Kidney (tissue), 14 donors: ENCODE data around the gene TCHP. TPM values are rescaled to one million over a fixed set of nuclear protein-coding genes. Genes with fewer than 3 reads are reported as not detected.

ENCODE experiments used
- DNase-seq, 5 donors: peaks; one replicate each; pipeline ENCODE4 v3.0.0-alpha.2; 2013 to 2020
- FAIRE-seq: peaks from 2 replicates; lab custom pipeline; 2012; peaks lifted over from hg19 to GRCh38; lab: Jason Lieb, UNC
- H3K27ac ChIP-seq, 2 donors: one replicate each; pipeline ENCODE4 v1.7.0; 2013; ENCODE audit warnings: low read depth in 2 of 2, low read length in 2 of 2, inconsistent platforms in 1 of 2
- H3K27me3 ChIP-seq: one replicate; pipeline ENCODE4 v1.7.1; 2013; ENCODE audit warnings: low read length, inconsistent platforms; ENCODE audit not compliant: control insufficient read depth, insufficient read depth
- H3K36me3 ChIP-seq, 3 donors: one replicate each; pipeline versions ENCODE4 v1.7.0 to v1.7.1; 2013; ENCODE audit warnings: low read length in 3 of 3, control low read depth in 1 of 3, inconsistent platforms in 1 of 3; ENCODE audit not compliant: insufficient read depth in 3 of 3, control insufficient read depth in 2 of 3
- H3K4me1 ChIP-seq, 3 donors: one replicate each; pipeline versions ENCODE4 v1.7.0 to v1.7.1; 2013; ENCODE audit warnings: low read length in 3 of 3, inconsistent platforms in 1 of 3, low read depth in 1 of 3; ENCODE audit not compliant: control insufficient read depth in 2 of 3, insufficient read depth in 2 of 3
- H3K4me3 ChIP-seq, 3 donors: one replicate each; pipeline versions ENCODE4 v1.7.0 to v1.8.1; 2013; ENCODE audit warnings: low read length in 3 of 3, control low read depth in 1 of 3, inconsistent platforms in 1 of 3
- H3K9ac ChIP-seq, 3 donors: one replicate each; pipeline versions ENCODE4 v1.7.0 to v1.7.1; 2013; ENCODE audit warnings: low read length in 3 of 3, control low read depth in 1 of 3, inconsistent platforms in 1 of 3
- H3K9me3 ChIP-seq, 3 donors: one replicate each; pipeline versions ENCODE4 v1.7.0 to v1.7.1; 2013; ENCODE audit warnings: low read length in 3 of 3, control low read depth in 1 of 3, inconsistent platforms in 1 of 3; ENCODE audit not compliant: control insufficient read depth in 2 of 3, insufficient read depth in 1 of 3
- CTCF ChIP-seq: IDR thresholded peaks from 3 replicates; pipeline ENCODE4 v1.5.1; 2012; ENCODE audit warnings: mild to moderate bottlenecking, moderate library complexity, borderline replicate concordance; ENCODE audit not compliant: insufficient read depth; ENCODE audit errors: extremely low read depth
- intact Hi-C: fragments of 100-400 bp; cut with DNase I; formaldehyde crosslinking; loops from one replicate; pipeline ENCODE4 v1.11.1; 2022
- polyA plus RNA-seq: library from polyadenylated mRNA; stranded (reverse); fragments of 350-450 nt; fragmentation: Illumina TruSeq; extraction: RNeasy Lipid Tissue Mini Kit (QIAGEN cat#74804); gene quantifications from one replicate; pipeline ENCODE4 v1.2.3, GENCODE V29; 2014; ENCODE audit warnings: low read depth, low replicate concordance; ENCODE audit not compliant: insufficient read depth
- total RNA-seq: library from RNA; stranded (reverse); fragmentation: NEBNext Ultra II Directional; extraction: Animal tissue kit (Norgen Biotek cat#: 25700); gene quantifications from one replicate; pipeline ENCODE4 v1.2.1, GENCODE V29; 2021
- donor health status: control.
- donor health status: control.
- donor health status: control.
- donor health status: control.
- donor health status: control.
- donor health status: DM: yes; HTN: yes; CAD: no.
- donor health status: Normal renal cell carcinoma (clear cell type).

Gene TCHP
- total and polyA plus RNA-seq, 2 donors from 2014 or later: 6.0 to 16.2 TPM

DNA sequence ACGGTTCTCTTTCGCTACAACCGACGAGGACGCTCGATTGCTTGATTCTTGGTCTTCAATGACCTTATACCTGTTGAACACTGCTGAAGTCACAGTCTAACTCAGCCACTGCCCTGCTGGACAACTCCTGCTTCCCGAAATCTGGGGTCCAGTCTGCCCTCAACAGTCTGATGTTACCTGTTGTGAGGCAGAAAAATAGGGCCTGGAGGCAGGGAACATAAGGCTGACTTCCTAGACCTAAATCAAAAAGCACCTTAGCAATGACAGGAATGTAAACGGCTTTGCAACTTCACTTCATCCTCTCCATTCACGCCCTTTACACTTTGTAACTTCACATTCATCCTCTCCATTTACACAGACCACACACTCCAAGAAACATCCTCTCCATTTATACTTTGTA, 19.1 kb upstream of the TCHP start:
- Histone ChIP-seq H3K4me3 (peak overlapping the region; percentile 58 to 73 (median 72)), H3K9me3 (no peaks in the 10 kb centered on the region), H3K4me1 (peaks cover 0 to 16% (median 13%) of the 10 kb centered on the region in 3 donors), H3K27me3 (no peaks in the 10 kb centered on the region), H3K36me3 (no peaks in the 10 kb centered on the region), H3K27ac (no peak overlapping the region), H3K9ac (peak overlapping the region; percentile 44 to 80 (median 76))
- FAIRE-seq: no peak
- intact Hi-C loops: no loop called here
- no peak for TF ChIP-seq CTCF
- DNase-seq: peak in 2 of 5 donors; percentile 19 to 27

DNA sequence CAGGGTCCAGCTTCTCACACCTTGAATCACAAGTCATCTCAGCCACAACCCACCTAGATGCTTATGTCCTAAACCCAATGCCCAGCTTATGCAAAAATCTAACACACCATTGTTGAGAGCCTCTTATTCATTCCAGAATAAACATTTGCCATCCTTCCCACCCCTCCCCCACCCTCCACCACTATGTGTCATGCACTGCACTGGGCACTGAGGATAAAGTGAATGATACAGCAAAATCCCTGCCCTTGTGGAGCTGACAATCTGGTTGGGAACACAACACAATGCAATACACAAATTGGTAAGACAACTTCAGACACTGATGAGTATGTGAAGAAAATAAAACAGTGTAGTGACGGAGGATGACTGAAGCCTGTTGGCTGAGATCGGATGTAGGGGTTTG, 18.3 kb upstream of the TCHP start:
- no peaks in the 10 kb centered on the region for H3K9me3 ChIP-seq
- DNase-seq (no peak), FAIRE-seq (no peak)
- no peaks in the 10 kb centered on the region for H3K36me3 ChIP-seq
- H3K27ac ChIP-seq: no peak overlapping the region
- H3K27me3 ChIP-seq: no peaks in the 10 kb centered on the region
- peaks cover 0 to 16% (median 13%) of the 10 kb centered on the region in 3 donors for H3K4me1 ChIP-seq
- no peak for TF ChIP-seq CTCF
- no peak overlapping the region for H3K9ac ChIP-seq
- intact Hi-C loops: no loop called here
- no peak overlapping the region for H3K4me3 ChIP-seq

DNA sequence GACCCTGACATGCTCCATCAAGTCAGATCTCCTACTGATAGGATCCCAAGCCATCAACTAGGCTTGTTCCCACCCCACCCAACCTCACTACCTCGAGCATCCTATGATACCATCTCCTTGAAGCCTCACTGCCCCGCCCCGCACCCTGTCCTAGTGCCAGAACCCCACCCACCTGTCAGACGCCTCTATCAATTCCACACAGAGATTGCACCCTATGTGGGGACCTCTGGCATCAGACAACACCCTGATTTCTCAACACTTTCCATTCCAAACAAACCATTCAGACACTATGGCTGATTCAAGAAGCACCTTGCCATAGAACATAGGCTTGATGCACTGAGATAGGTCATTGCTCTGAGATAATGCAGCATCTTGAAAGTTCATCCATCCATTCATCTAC, 16.6 kb upstream of the TCHP start:
- no peak overlapping the region for H3K4me3 ChIP-seq
- no peak overlapping the region for H3K27ac ChIP-seq
- FAIRE-seq (no peak), DNase-seq (no peak)
- no peak overlapping the region for H3K9ac ChIP-seq
- intact Hi-C loops: no loop called here
- no peaks in the 10 kb centered on the region for H3K36me3 ChIP-seq
- H3K27me3 ChIP-seq: no peaks in the 10 kb centered on the region
- H3K9me3 ChIP-seq: no peaks in the 10 kb centered on the region
- H3K4me1 ChIP-seq: peaks cover 0 to 13% (median 8%) of the 10 kb centered on the region in 3 donors
- TF ChIP-seq CTCF: no peak

GRCh38 chr12:109885616-109886015, 14.5 kb upstream of the TCHP start:
- Histone ChIP-seq H3K27me3 (no peaks in the 10 kb centered on the region), H3K9ac (no peak overlapping the region), H3K27ac (no peak overlapping the region), H3K4me1 (peaks cover 0 to 5% (median 0%) of the 10 kb centered on the region in 3 donors), H3K36me3 (no peaks in the 10 kb centered on the region), H3K4me3 (no peak overlapping the region), H3K9me3 (no peaks in the 10 kb centered on the region)
- TF ChIP-seq CTCF: no peak
- DNase-seq: no peak
- no peak for FAIRE-seq
- intact Hi-C loops: no loop called here
